Endothelial cell (in vitro differentiated cells): ENCODE data around the gene VDR. TPM values are rescaled to one million over a fixed set of nuclear protein-coding genes. Genes with fewer than 3 reads are reported as not detected.
A peak's percentile ranks its signal among the peaks of the same experiment; 100 is the strongest.

Experiments used
- DNase-seq: peaks from one replicate; pipeline ENCODE4 v3.0.0; 2021; ENCODE audit warnings: low spot score
- H3K27ac Mint-ChIP-seq: one replicate; pipeline ENCODE4 v1.8.0; 2021; ENCODE audit warnings: mixed read lengths, inconsistent platforms; ENCODE audit not compliant: unreplicated experiment
- H3K27me3 Mint-ChIP-seq: one replicate; pipeline ENCODE4 v1.8.0; 2021; ENCODE audit warnings: mild to moderate bottlenecking, moderate library complexity, mixed read lengths, inconsistent platforms; ENCODE audit not compliant: unreplicated experiment
- H3K36me3 Mint-ChIP-seq: one replicate; pipeline ENCODE4 v1.8.0; 2021; ENCODE audit warnings: mild to moderate bottlenecking, low read depth, mixed read lengths, inconsistent platforms; ENCODE audit not compliant: unreplicated experiment
- H3K4me1 Mint-ChIP-seq: one replicate; pipeline ENCODE4 v1.8.0; 2021; ENCODE audit warnings: mild to moderate bottlenecking, mixed read lengths, inconsistent platforms; ENCODE audit not compliant: unreplicated experiment
- H3K4me3 Mint-ChIP-seq: one replicate; pipeline ENCODE4 v1.8.0; 2021; ENCODE audit warnings: mild to moderate bottlenecking, mixed read lengths, inconsistent platforms; ENCODE audit not compliant: unreplicated experiment
- H3K9me3 Mint-ChIP-seq: one replicate; pipeline ENCODE4 v1.8.0; 2021; ENCODE audit warnings: mixed read lengths, inconsistent platforms; ENCODE audit not compliant: unreplicated experiment
- CTCF ChIP-seq: fragments of 200-600 bp; sonication (generic); IDR thresholded peaks from one replicate; pipeline ENCODE4 v1.5.0; 2021; ENCODE audit warnings: antibody characterized with exemption; ENCODE audit not compliant: unreplicated experiment
- total RNA-seq: library from RNA; stranded (reverse); fragmentation: NEBNext Ultra II Directional; extraction: Animal tissue kit (Norgen Biotek cat#: 25700); gene quantifications from one replicate; pipeline ENCODE4 v1.2.1, GENCODE V29; 2021; ENCODE audit not compliant: unreplicated experiment

Gene VDR
- total RNA-seq, 1 donor from 2014 or later, result 2.3 TPM

- H3K4me1 Mint-ChIP-seq, result peaks cover 63% of the 10 kb centered on the region
- H3K27me3 Mint-ChIP-seq, result peaks cover 32% of the 10 kb centered on the region
- H3K36me3 Mint-ChIP-seq, result peaks cover 28% of the 10 kb centered on the region
- H3K27ac Mint-ChIP-seq, result peak overlapping the region; percentile 52
- H3K9me3 Mint-ChIP-seq, result no peaks in the 10 kb centered on the region
- TF ChIP-seq CTCF, result no peak
- H3K4me3 Mint-ChIP-seq, result no peak overlapping the region
- no peak for DNase-seq
Measured at GRCh38 chr12:47799357-47799955, 105.3 kb downstream of the VDR start.

- H3K4me3 Mint-ChIP-seq, result no peak overlapping the region
- H3K27ac Mint-ChIP-seq, result no peak overlapping the region
- H3K4me1 Mint-ChIP-seq, result peaks cover 62% of the 10 kb centered on the region
- DNase-seq, result no peak
- no peak for TF ChIP-seq CTCF
- H3K36me3 Mint-ChIP-seq, result peaks cover 30% of the 10 kb centered on the region
- H3K27me3 Mint-ChIP-seq, result peaks cover 35% of the 10 kb centered on the region
- no peaks in the 10 kb centered on the region for H3K9me3 Mint-ChIP-seq
Measured at GRCh38 chr12:47798382-47798948, 106.3 kb downstream of the VDR start.

- TF ChIP-seq CTCF, result no peak
- Mint-ChIP-seq H3K4me3 (peak overlapping the region; percentile 31), H3K4me1 (peaks cover 52% of the 10 kb centered on the region), H3K27me3 (peaks cover 37% of the 10 kb centered on the region), H3K27ac (no peak overlapping the region), H3K9me3 (no peaks in the 10 kb centered on the region), H3K36me3 (peaks cover 31% of the 10 kb centered on the region)
- no peak for DNase-seq
Measured at GRCh38 chr12:47797441-47797840, 107.4 kb downstream of the VDR start.

- Mint-ChIP-seq H3K27ac (peak overlapping the region; percentile 57), H3K4me1 (peaks cover 36% of the 10 kb centered on the region), H3K9me3 (no peaks in the 10 kb centered on the region), H3K4me3 (no peak overlapping the region), H3K36me3 (peaks cover 36% of the 10 kb centered on the region), H3K27me3 (peaks cover 38% of the 10 kb centered on the region)
- no peak for DNase-seq
- no peak for TF ChIP-seq CTCF
Measured at GRCh38 chr12:47795814-47796411, 108.9 kb downstream of the VDR start.
